CD4-positive, alpha-beta T cell treated with Interleukin-15 for 1 hour (primary cell): ENCODE measurements around the gene CLDN19.

Experiments
- DNase-seq: peaks from one replicate; pipeline ENCODE4 v3.0.0-alpha.2; 2020

Gene CLDN19

GRCh38 chr1:42739753-42740700, at the start of gene CLDN19:
CLDN19 (minus strand) TSS chr1:42740236; CDS start chr1:42740063, 173 bp downstream.
- no peak for DNase-seq

DNA sequence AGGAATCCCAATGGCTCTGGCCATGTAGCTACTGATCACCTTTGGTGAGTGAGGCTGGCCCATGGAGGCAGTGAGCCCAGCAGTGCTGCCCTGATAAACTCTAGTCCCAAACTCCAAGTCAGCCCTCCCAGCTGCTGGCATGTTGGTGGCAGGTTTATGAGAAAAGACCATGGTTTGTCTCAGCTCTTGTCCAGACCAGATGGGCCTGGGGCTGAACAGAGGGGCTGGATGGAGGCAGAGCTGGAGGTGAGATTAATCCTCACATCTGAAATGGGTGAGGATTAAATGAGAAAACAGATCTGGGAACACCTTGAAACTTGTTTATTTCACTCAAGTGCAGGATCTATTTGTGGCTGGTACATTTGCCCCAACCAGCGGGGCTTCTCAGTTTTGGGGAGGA, 48.0 kb upstream of the CLDN19 start:
- DNase-seq: no peak

DNA sequence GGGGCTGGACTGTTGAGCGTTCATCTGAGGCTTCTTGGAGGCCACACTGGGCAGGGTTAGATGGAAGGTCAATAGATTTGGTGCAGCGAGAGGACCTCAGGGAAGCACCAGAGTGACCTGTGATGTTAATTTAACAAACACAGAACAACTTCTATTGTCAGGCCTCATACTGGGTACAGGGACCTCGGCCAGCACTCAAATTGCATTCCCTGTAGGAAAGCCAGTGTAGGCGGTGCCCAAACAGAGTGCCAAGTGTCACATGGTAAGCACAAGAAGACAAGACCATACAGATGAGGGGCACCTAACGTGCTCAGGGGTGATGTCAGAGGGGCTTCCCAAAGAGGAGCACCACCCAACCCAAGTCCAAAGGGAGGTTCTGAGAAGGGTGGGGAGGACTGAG, 46.1 kb upstream of the CLDN19 start:
- DNase-seq: no peak

DNA sequence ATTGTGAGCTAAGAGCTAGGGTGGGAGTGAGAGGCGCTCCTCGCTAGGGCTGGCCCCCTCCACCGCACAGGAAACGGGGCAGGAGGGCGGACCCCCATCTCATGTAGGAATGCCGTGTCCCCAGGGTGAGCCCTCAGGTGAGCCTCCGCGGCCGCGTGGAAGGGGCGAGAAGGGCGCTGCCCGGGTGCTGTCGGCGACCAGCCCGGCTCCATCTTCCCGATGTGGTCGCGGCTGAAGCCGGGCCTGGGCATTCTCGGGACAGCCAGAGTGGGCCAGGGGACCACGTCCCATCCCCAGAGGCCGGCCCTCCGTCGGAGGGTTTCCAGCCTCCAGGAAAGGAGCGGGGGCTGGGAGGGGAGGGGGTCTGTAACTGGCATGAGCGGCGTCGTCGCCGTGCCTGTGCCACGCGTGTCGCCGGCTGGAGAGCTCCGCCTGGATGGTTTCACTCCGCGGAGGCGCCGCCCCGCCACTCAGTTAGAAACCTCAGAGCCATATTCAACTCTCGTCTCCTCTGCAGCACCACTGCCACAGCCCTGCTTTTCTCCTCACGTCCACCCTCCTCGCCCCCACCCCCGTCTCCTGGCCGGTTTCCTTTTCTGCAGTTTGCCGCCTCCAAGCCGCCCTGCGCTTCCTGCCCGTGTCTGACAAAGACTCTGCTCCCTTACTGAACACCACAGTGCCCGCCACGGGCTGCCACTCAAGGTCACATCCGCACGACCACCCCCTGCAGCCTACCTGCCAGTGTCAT, 45.1 kb upstream of the CLDN19 start, which contains the start of gene TMEM269:
Gene TMEM269, plus strand, starts transcription at position 46 of the 748 bp plus-strand sequence. CDS start 4,903 bp downstream, outside the sequence.
- DNase-seq: peak; percentile 20

GRCh38 chr1:42784547-42784945, 44.5 kb upstream of the CLDN19 start:
- DNase-seq: no peak

GRCh38 chr1:42783092-42783491, 43.1 kb upstream of the CLDN19 start:
- no peak for DNase-seq

- no peak for DNase-seq
These were observed 40.1 kb upstream of the CLDN19 start for GRCh38 chr1:42780176-42780575.

GRCh38 chr1:42779725-42780124, 39.7 kb upstream of the CLDN19 start:
- DNase-seq: no peak

- DNase-seq: no peak
These were observed 37.8 kb upstream of the CLDN19 start for GRCh38 chr1:42777852-42778251.

- no peak for DNase-seq
These were observed 36.5 kb upstream of the CLDN19 start for GRCh38 chr1:42776502-42776901.

GRCh38 chr1:42774928-42775526, 35.0 kb upstream of the CLDN19 start:
- no peak for DNase-seq

GRCh38 chr1:42773420-42773819, 33.4 kb upstream of the CLDN19 start:
- DNase-seq: no peak

DNA sequence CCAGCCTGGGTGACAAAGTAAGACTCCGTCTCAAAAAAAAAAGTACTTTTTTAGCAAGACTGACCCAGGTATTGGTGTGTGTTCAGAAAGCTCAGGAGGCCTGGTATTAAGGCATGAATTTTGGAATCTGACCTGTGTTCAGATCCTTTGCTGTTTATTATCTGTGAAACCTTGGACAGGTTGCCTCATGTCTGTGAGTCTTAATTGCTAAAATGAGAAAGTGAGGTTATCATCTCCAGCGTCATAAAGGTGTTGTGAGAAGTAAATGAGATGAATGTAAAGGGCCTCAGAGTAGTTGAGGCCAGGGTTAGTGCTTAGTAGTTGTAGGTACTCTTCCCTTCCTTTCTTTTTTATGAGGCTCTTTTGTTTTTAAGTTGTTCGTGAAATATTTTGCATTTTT, 29.8 kb upstream of the CLDN19 start:
- no peak for DNase-seq

GRCh38 chr1:42768172-42768571, 28.1 kb upstream of the CLDN19 start:
- DNase-seq: no peak

DNA sequence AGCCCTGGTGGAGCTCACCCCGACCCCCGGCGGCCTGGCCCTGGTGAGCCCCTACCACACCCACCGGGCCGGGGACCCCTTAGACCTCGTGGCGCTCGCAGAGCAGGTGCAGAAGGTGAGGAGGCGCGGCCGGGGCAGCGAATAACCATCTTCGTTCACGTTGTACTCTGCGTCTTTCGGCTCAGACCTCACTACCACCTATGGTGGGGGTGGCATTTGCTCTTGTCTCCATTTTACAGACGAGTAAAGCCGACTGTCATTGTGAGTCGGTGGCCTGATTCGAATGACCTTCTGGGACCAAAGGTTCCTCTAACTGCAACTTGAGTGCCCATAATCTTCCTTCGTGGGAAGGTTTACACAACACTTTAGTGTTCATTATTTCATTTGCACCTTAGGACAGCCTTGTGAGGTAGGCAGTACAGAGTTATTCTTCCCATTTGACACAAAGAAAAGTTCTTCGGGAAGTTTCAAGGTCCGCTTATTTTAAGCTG, 27.5 kb upstream of the CLDN19 start:
- no peak for DNase-seq

- DNase-seq: peak; percentile 100
These were observed 26.9 kb upstream of the CLDN19 start, which contains the start of the genes C1orf50 and P3H1 for GRCh38 chr1:42766741-42767509. C1orf50 (plus strand) TSS chr1:42767249; CDS start chr1:42767312, 63 bp downstream. P3H1 (minus strand) TSS chr1:42767028; CDS start chr1:42766971, 57 bp downstream.

DNA sequence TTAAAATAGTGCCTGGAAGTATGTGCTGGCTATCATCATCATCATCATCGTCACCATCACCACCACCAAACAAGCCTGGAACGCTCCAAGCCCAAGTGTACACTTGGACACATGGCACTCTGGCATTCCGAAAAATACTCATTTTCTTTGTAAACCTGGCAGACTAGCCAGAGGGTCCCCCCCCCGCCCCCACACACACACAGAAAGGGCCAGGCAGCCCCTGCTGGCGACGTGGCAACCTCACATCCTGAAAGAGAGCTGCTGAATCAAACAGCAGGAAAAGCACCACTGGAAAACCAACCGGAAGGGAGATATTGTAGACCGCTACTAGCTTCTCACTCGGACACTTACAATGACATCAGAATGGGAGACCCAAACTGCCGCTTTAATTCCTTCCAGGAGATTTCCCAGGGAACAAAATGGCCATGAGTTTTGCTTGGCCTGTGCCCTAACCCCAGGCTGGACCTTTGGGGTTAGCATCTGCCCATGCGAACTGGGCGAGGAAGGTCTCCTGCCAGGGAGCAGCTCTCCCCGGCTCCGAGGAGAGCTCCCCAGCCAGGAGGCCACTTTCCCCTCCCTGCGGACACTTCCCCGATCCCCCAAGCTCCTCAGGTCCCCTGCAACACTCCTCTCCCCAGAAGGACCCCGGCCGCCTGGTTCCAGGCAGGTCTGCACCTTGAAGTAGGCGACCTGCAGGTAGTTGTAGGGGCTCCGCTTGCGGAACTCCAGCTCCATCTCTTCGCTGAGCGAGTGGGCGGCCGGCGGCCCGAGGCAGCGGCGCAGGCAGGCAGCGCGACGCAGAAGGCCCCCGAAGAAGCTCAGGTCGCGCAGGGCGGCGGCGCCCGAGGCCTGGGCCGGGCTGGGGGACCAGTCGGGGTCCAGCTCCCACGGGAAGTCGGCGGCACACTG, 26.1 kb upstream of the CLDN19 start:
- DNase-seq: no peak

DNA sequence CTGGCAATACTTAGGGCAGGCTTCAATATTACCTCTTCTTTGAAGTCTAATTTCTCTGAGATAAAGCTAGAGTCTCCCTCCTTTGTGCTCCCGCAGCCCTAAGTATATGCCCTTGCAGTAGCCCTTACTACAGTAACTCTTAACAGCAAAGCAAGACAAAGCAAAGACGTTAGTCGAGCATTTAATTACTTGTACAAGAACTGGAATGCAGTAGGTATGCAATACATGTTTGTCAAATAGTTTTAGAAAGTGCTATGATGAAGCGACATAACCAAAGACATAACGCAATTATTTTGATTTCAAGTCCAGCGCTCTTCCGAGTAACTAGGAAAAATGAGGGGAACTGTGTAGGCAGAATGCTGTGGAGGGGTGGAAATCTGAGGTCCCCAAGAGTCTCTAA, 25.2 kb upstream of the CLDN19 start:
- DNase-seq: no peak

DNA sequence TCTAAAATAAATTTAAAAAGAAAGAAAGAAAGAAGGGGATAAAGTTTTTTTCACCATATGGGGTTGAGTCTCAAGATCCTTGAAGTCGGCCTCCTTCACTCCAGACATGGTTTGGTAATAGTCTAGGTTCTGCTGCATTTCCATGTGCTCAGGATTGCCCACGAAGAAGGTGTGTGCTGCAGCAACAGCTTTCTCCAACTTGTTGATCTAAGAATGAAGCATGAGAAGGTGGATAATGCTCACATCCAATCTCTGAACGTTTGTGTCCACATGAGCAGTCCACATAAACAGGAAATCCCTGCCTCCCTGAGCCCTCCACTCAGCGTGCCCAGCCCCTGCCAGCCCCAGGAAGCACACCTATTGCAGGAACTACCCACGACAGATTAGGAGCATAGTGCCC, 22.2 kb upstream of the CLDN19 start:
- no peak for DNase-seq

- DNase-seq: no peak
These were observed 21.5 kb upstream of the CLDN19 start for GRCh38 chr1:42761567-42761966.

DNA sequence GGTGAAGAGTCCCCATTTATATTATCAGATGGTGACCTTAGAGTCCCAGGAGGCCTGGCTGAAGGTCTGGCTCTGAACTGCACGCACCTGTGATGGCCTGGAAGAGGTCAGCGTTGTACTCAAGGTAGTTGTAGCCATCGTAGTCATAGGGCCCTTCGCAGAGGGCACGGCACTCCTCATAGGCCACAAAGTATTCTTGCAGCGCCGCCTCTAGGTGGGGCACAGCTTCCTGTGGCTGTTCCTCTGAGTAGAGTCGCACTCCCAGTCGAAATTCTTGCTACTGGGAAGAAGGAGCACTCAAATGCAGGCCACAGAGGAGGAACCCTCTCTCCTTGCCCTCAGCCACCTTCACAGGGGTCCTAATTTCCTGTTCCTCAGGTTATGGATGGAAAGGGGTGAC, 19.1 kb upstream of the CLDN19 start:
- DNase-seq: no peak
